Activated CD4-positive, alpha-beta T cell treated with anti-CD3 and anti-CD28 coated beads, Interleukin-2, amount 10 ng/mL, durations not matched to agents 7 days and 5 days (primary cell): ENCODE measurements around the gene SPDYE3. TPM values are rescaled to one million over a fixed set of nuclear protein-coding genes. Genes with fewer than 3 reads are reported as not detected.
"Not testable (repeated sequence)": the region's sequence is repeated elsewhere in the genome, so short reads cannot be mapped to it uniquely, and the experiment has no call there.

Experiments used
- CTCF ChIA-PET: fragments of 350-600 bp; sonication (Branson Sonifier 250); formaldehyde crosslinking; loops from one replicate; lab custom pipeline; 2021; ENCODE audit warnings: antibody characterized with exemption; lab: Charles Lee
- POLR2A ChIA-PET: fragments of 350-600 bp; sonication (Branson Sonifier 250); formaldehyde crosslinking; loops from one replicate; lab custom pipeline; 2021; ENCODE audit warnings: antibody characterized with exemption; lab: Charles Lee
- DNase-seq: peaks from one replicate; pipeline ENCODE4 v3.0.0-alpha.2; 2020
- H3K27ac Mint-ChIP-seq: one replicate; pipeline ENCODE4 v1.8.0; 2021; ENCODE audit warnings: mild to moderate bottlenecking, moderate library complexity, mixed read lengths
- H3K27me3 Mint-ChIP-seq: one replicate; pipeline ENCODE4 v1.8.0; 2021; ENCODE audit warnings: mixed read lengths
- H3K36me3 Mint-ChIP-seq: one replicate; pipeline ENCODE4 v1.8.0; 2021; ENCODE audit warnings: low read depth, mixed read lengths
- H3K4me1 Mint-ChIP-seq: one replicate; pipeline ENCODE4 v1.8.0; 2021; ENCODE audit warnings: mixed read lengths
- H3K4me3 Mint-ChIP-seq: one replicate; pipeline ENCODE4 v1.8.0; 2021; ENCODE audit warnings: mild to moderate bottlenecking, moderate library complexity, mixed read lengths
- H3K9me3 Mint-ChIP-seq: one replicate; pipeline ENCODE4 v1.8.0; 2021; ENCODE audit warnings: mixed read lengths
- total RNA-seq, 2 experiments: library from RNA; stranded (reverse); gene quantifications; one replicate each; pipeline ENCODE4 v1.2.3, GENCODE V29; 2021

The SPDYE3 gene
- total RNA-seq, 2 experiments from 2014 or later = not detected

DNA sequence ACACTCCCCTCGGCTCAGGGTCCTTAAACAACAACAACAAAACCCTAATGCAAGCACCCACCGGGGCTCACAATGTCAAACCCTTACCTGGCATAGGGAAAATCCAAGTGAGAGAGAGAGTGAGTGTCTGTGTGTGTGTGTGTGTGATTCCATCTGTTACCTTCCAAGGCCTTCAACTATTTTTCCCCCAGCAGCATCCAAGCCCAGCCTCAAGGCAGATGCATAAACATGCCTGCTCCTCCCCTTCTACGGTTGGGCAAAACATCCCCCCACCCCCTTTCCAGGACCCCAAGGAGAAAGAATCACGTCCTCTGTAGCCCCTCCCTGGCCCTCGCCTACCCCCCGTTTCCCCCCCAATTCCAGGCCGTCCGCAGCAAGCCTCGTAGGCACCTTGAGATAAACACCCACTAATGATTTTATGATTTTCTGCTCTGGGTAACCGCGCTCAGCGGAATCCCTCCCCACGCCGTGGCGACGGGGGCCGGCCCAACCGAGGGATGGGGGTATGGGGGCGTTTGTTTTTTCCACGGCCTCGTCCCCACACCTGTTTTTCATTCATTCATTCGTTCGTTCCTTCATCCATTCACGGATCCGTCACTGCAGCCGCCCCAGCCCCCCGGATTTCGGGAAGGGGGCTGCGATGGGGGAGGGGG, 36.4 kb upstream of the SPDYE3 start:
- CTCF ChIA-PET = interaction anchor here (2.0 kb wide), 1 partner anchor 8 kb away, joined by 7 read pairs; no protein-coding TSS in a partner anchor
- H3K27ac Mint-ChIP-seq = peak overlapping the region; percentile 63

DNA sequence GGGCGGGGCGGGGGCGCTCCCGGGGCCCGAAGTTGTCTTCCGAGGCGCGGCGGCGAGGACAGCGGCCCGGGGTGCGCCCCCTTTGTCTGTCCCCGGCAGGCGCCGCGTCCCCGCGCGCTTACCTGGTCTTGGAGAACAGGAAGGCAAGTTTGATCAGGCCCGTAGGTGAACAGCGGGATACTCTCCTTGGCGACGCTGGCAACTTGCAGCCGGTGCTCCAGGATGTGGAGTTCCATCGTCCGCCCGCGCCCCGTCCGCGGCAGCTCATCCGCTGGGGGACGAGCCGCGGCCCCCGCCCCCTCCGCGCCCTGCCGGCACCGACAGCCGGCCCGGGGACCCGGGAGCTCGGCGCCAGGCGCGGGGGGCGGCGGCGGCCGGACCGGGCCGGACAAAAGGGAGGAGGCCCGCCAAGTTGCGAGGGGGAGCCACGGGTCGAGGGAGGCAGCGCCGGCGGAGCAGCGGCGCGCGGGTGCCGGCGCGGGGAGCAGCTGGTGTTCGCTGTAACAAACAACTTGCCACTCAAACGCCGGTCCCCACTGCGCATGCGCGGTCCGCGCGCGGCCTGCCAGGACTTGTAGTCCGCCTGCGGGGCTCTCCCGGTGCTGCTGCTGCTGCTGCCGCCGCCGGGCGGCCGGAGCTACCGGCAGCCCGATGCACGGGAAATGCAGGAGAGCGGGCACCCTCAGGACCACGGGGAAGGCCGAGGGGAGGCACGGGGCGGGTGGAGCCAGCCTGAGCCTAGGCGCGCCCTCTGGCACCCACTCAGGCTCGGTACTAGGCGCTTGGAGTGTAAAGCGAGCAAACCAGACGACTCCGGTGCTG, 35.6 kb upstream of the SPDYE3 start:
- Mint-ChIP-seq H3K4me3 (peak overlapping the region; percentile 73), H3K9me3 (no peaks in the 10 kb centered on the region), H3K27ac (peak overlapping the region; percentile 78)

More for the DNA sequence above, 36.4 kb upstream of the SPDYE3 start:
- DNase-seq, H3K36me3 Mint-ChIP-seq, H3K27me3 Mint-ChIP-seq, POLR2A ChIA-PET, H3K9me3 Mint-ChIP-seq: not testable (repeated sequence)
- peak overlapping the region; percentile 67 for H3K4me3 Mint-ChIP-seq
- peaks cover 24% of the 10 kb centered on the region for H3K4me1 Mint-ChIP-seq

DNA sequence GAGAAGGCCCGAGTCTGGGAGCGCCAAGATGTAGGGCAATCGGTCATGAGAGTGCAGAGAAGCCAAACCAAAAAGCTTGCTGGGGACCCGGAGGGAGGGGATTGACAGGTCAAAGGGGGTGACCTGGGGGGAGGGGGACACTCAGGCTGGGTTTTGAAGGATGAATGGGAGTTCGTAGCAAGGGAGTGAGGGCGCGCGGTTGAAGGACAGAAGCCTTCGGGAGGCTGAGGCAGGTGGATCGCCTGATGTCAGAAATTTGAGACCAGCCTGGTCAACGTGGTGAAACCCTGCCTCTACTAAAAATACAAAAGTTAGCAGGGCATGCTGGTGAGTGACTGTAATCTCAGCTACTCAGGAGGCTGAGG, 35.0 kb upstream of the SPDYE3 start:
- CTCF ChIA-PET = interaction anchor here (0.6 to 2.0 kb wide), 4 partner anchors 9 to 163 kb away, joined by 3 to 7 read pairs (median 3); no protein-coding TSS in a partner anchor

More for the DNA sequence above, 35.6 kb upstream of the SPDYE3 start:
- DNase-seq = peak; percentile 99
- CTCF ChIA-PET = interaction anchor here (0.6 to 2.0 kb wide), 4 partner anchors 9 to 139 kb away, joined by 3 to 7 read pairs (median 3); no protein-coding TSS in a partner anchor
- Mint-ChIP-seq H3K4me1 (peaks cover 19% of the 10 kb centered on the region), H3K27me3 (peaks cover 3% of the 10 kb centered on the region), H3K36me3 (no peaks in the 10 kb centered on the region)
- POLR2A ChIA-PET = no interaction called here

DNA sequence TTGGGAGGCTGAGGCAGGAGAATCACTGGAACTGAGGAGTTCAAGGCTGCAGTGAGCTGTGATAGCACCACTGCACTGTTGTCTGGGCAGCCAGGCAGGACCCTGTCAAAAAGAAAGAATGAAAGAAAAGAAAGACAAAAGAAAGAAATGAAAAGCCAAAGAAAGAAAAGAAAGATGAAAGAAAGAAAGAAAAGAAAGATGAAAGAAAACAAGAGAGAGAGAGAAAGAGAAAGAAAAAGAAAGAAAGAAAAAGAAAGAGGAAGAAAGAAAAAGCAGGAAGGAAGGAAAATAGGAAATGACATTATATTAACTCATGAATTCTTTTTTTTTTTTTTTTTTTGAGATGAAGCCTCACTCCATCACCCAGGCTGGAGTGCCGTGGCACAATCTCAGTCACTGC, 32.4 kb upstream of the SPDYE3 start:
- Mint-ChIP-seq H3K4me1 (peaks cover 19% of the 10 kb centered on the region), H3K27ac (peak overlapping the region; percentile 60), H3K4me3 (no peak overlapping the region), H3K36me3 (peaks cover 4% of the 10 kb centered on the region), H3K9me3 (no peaks in the 10 kb centered on the region), H3K27me3 (peaks cover 3% of the 10 kb centered on the region)
- DNase-seq = no peak
- ChIA-PET POLR2A (no interaction called here), CTCF (no interaction called here)

More for the DNA sequence above, 35.0 kb upstream of the SPDYE3 start:
- DNase-seq, POLR2A ChIA-PET, H3K9me3 Mint-ChIP-seq, H3K27me3 Mint-ChIP-seq, H3K36me3 Mint-ChIP-seq: not testable (repeated sequence)
- peak overlapping the region; percentile 78 for H3K27ac Mint-ChIP-seq
- H3K4me3 Mint-ChIP-seq = peak overlapping the region; percentile 73
- peaks cover 19% of the 10 kb centered on the region for H3K4me1 Mint-ChIP-seq

DNA sequence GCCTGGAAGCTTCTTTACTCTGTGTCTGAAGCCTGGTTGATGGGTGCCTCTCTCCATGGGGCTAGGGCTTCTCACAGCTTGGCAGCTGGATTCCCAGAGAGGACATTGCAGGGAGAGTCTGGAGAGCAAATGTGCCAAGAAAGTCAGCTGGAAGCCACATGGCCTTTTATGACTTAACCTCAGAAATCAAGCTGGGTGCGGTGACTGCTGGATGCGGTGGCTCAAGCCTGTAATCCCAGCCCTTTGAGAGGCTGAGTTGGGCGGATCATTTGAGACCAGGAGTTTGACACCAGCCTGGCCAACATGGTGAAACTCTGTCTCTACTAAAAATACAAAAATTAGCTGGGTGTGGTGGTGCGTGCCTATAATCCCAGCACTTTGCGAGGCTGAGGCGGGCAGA, 31.4 kb upstream of the SPDYE3 start:
- H3K36me3 Mint-ChIP-seq, H3K27ac Mint-ChIP-seq, H3K4me3 Mint-ChIP-seq, H3K27me3 Mint-ChIP-seq, H3K9me3 Mint-ChIP-seq, DNase-seq, POLR2A ChIA-PET: not testable (repeated sequence)
- H3K4me1 Mint-ChIP-seq = peaks cover 13% of the 10 kb centered on the region
- CTCF ChIA-PET = interaction anchor here (0.6 kb wide), 1 partner anchor 172 kb away, joined by 6 read pairs; no protein-coding TSS in a partner anchor

DNA sequence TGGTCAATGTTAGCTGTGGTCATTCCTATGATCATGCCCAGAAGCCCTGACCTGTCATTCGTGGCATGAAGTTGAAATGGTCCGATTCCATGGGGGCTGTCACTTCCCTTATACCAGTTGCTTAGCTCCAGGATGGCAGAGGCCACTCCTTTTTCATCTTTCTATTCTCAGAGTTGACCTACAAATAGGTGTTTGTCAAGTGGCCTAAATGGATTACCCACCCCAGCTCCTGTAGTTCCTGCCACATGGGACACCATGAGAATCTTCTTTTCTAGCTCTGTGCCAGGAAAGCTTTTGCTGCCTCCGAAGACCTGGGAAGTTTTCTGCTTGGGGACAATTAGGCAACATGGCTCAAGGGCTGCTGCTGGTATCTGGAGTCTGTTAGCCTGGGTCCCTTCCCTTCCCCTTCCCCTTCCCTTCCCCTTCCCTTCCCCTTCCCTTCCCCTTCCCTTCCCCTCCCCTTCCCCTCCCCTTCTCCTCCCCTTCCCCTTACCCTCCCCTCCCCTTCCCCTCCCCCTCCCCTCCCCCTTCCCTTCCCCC, 25.4 kb upstream of the SPDYE3 start:
- H3K4me3 Mint-ChIP-seq, H3K4me1 Mint-ChIP-seq, POLR2A ChIA-PET, H3K9me3 Mint-ChIP-seq, DNase-seq, H3K36me3 Mint-ChIP-seq, H3K27me3 Mint-ChIP-seq, H3K27ac Mint-ChIP-seq, CTCF ChIA-PET: not testable (repeated sequence)

DNA sequence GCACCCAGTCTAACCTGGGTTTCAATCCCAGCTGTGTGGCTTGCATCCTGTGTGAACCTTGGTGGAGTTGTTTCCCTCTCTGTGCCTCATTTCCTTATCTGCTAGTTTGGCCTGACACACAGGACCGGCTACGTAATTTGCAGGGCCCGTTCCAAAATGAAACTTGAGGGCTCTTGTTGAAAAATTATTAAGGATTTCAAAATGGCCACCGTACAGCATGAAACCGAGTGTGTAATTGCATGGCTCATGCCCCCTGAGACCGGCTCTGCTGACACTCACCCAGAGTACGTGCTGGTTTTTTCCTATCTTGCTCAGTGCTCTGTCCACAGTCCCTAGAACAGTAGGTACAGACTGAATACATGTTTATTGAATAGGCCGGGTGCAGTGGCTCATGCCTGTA, 24.4 kb upstream of the SPDYE3 start:
- DNase-seq, H3K9me3 Mint-ChIP-seq, H3K4me1 Mint-ChIP-seq, H3K27ac Mint-ChIP-seq, H3K27me3 Mint-ChIP-seq, CTCF ChIA-PET, H3K4me3 Mint-ChIP-seq, H3K36me3 Mint-ChIP-seq, POLR2A ChIA-PET: not testable (repeated sequence)

DNA sequence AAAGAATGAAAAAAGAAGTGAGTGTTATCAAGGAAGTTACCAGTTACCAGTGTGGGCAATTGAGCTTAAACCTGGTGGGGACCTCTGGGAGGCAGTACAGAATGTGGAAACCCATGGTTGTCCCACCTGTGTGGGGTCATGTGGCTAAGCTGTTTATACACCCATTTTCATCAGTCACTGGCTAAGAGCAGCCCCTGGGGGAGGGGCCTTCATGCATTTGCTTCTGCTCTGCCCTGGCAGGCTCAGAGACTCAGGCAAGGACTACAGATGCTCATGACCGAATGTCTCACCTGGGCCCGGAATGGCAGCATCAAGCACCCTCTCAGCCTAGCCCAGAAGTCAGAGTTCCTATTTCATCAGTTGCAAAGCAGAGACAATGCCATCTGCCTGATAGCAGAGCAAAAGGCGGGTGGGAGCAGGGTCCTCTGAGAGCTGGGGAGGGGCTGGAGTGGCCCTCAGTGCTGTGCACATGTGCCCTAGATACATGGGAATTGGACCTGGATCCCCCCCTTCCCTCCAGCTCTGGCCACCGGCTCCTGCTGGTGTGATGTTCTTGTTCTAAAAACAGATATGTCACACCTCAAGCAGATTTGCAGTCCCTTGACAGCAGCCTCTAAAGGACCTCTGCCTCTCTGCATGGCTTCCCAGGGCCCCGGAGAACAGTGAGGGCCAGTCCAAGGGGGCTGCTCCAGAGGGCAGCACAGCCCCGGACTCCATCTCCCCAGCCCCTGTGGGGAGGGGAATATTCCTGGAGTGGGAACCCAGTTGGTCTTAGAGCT, 20.1 kb upstream of the SPDYE3 start:
- ChIA-PET CTCF (interaction anchor here (0.6 kb wide), 1 partner anchor 34 kb away, joined by 3 read pairs; no protein-coding TSS in a partner anchor), POLR2A (interaction anchor here (0.6 kb wide), 1 partner anchor 160 kb away, joined by 3 read pairs; no protein-coding TSS in a partner anchor)
- H3K4me3 Mint-ChIP-seq, H3K36me3 Mint-ChIP-seq, H3K4me1 Mint-ChIP-seq, H3K27ac Mint-ChIP-seq, H3K27me3 Mint-ChIP-seq, H3K9me3 Mint-ChIP-seq, DNase-seq: not testable (repeated sequence)

DNA sequence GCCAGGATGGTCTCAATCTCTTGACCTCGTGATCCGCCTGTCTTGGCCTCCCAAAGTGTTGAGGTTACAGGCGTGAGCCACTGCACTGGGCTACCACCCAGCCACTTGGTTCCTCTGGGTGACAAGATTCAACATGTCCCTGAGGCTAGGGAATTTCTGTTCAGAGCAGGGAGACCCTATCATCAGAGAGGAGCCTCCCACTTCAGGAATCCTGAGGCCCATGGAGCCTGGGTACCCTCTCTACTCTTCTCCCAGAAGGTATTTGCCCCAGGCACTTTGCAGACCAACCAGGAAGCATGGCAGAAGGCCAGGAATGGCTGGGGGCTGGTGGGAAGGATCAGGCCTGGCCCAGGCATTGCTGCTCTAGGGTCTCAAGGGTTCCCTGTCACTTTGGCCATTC, 19.2 kb upstream of the SPDYE3 start:
- H3K4me1 Mint-ChIP-seq, H3K27ac Mint-ChIP-seq, DNase-seq, H3K9me3 Mint-ChIP-seq, POLR2A ChIA-PET, H3K36me3 Mint-ChIP-seq, H3K4me3 Mint-ChIP-seq, H3K27me3 Mint-ChIP-seq: not testable (repeated sequence)
- CTCF ChIA-PET = interaction anchor here (0.6 kb wide), 1 partner anchor 35 kb away, joined by 3 read pairs; no protein-coding TSS in a partner anchor

DNA sequence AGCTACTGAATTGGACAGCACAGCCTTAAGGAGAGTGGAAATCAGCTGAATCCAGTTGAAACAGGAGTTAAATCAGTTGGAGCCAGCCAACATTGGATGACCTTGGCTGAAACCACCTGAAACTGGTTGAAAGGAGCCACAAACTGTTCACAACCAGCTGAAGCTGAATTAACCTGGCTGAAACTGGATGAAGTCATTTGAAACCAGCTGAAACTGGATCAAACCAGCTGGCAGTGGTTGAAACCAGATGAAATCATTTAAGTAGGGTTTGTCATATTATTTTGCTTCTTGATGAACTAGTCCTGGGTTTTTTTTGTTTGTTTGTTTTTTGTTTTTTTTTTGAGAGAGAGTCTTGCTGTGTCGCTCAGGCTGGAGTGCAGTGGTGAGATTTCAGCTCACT, 15.3 kb upstream of the SPDYE3 start:
- POLR2A ChIA-PET, DNase-seq, H3K9me3 Mint-ChIP-seq, H3K4me3 Mint-ChIP-seq, H3K4me1 Mint-ChIP-seq, H3K27me3 Mint-ChIP-seq, H3K36me3 Mint-ChIP-seq: not testable (repeated sequence)
- CTCF ChIA-PET = interaction anchor here (0.6 to 1.2 kb wide), 2 partner anchors 74 to 170 kb away, joined by 3 to 5 read pairs; no protein-coding TSS in a partner anchor
- peak overlapping the region; percentile 46 for H3K27ac Mint-ChIP-seq

DNA sequence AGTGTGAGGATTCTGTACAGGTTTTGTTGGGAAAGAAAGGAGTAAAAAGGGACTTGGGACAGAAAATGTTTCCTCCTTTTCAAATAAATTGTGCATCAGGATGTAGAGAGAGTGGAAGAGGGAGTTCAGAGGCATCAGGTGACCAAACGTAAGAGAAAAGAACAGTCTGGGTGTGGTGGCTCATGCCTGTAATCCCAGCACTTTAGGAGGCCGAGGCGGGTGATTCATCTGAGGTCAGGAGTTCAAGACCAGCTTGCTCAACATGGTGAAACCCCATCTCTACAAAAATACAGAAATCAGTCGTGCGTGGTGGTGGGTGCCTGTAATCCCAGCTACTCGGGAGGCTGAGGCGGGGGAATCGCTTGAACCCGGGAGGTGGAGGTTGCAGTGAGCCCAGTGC, 12.2 kb upstream of the SPDYE3 start:
- H3K4me3 Mint-ChIP-seq, POLR2A ChIA-PET, H3K4me1 Mint-ChIP-seq, H3K9me3 Mint-ChIP-seq, CTCF ChIA-PET, H3K36me3 Mint-ChIP-seq, DNase-seq, H3K27ac Mint-ChIP-seq, H3K27me3 Mint-ChIP-seq: not testable (repeated sequence)

DNA sequence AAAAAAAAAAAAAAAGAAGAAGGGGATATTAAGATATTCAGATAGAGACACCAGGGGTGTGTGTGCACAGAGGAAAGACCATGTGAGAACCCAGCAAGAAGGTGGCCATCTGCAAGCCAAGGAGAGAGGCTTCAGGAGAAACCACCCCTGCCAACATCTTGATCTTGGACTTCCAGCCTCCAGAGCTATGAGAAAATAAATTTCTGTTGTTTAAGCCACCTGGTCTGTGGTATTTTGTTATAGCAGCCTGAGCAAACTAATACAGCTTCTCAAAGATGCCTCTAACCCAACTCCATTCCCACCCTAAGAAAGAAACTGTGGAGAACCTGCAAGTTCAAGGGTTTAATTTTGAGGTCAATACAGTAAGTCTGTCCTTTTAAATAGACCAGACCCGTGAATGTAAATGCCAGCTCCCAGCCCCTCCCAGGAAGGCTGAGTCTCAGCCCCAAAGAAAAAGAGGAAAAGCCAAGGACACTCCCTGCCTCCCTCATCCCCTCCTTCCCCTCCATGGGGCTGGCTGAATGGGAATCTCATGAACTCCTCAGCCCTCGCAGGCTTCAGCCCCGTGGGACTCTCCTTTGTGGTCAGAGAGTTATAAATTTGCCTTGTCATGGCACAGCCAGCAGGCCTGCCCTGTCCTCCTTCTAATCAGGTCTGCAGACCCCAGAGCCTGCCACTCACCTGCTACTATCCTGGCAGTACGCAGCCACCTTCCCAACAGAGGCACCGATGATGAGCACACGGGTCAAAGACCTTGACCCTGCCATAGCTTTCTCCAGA, 9.5 kb upstream of the SPDYE3 start:
- H3K36me3 Mint-ChIP-seq, DNase-seq, H3K9me3 Mint-ChIP-seq, H3K27me3 Mint-ChIP-seq, H3K4me1 Mint-ChIP-seq, CTCF ChIA-PET, H3K27ac Mint-ChIP-seq, POLR2A ChIA-PET, H3K4me3 Mint-ChIP-seq: not testable (repeated sequence)
